Ovary (tissue), 3 donors: ENCODE results near the gene DOCK1.

ENCODE experiments used
- CTCF ChIP-seq, 3 donors: fragments of 450-650 bp in 2 of 3; fragments of 200-600 bp in 1 of 3; IDR thresholded peaks; one replicate each; pipeline versions ENCODE4 v1.5.1 to v1.8.0; 2016 to 2022; ENCODE audit warnings: antibody characterized with exemption in 3 of 3, mild to moderate bottlenecking in 1 of 3
- EP300 ChIP-seq: sonication (generic); formaldehyde crosslinking; IDR thresholded peaks from one replicate; pipeline ENCODE4 v1.6.1; 2017; ENCODE audit warnings: antibody characterized with exemption
- POLR2A ChIP-seq: fragments of 450-650 bp; IDR thresholded peaks from one replicate; pipeline ENCODE4 v1.6.1; 2017; ENCODE audit warnings: antibody characterized with exemption, mild to moderate bottlenecking, moderate library complexity
- donor health status: DM: no; HTN: no; CAD: no.

GRCh38 chr10:126921162-126921561 is 15.9 kb downstream of the DOCK1 start:
- TF ChIP-seq POLR2A (no peak), CTCF (IDR thresholded peaks at IDR 0.05) (no peak), EP300 (no peak)
